NCI-H2227 (cell line): ENCODE results near the gene PDZD2.
A peak's percentile ranks its signal among the peaks of the same experiment; 100 is the strongest.

Experiments
- DNase-seq: peaks from one replicate; lab custom pipeline; 2025; ENCODE audit not compliant: unreplicated experiment; lab: John Stamatoyannopoulos, UW

PDZD2 gene

DNA sequence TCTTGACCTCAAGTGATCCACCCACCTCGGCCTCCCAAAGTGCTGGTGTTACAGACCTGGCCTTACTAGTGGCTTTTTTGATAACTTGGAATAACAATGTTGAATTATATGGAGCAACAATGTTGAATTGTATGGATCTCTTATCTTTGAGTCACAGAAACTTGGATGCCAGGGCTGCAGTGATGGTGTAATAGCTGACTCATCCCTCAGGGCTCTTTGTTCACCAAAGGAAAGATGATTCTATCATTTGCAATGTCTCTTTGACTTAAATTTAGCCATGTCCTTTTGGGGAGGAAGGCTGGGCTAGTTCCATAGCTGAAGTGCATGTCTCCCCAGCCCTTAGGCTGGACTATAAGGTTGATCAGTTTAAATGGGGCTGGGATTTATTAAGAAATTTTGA is 172.3 kb downstream of the PDZD2 start:
- DNase-seq = no peak

DNA sequence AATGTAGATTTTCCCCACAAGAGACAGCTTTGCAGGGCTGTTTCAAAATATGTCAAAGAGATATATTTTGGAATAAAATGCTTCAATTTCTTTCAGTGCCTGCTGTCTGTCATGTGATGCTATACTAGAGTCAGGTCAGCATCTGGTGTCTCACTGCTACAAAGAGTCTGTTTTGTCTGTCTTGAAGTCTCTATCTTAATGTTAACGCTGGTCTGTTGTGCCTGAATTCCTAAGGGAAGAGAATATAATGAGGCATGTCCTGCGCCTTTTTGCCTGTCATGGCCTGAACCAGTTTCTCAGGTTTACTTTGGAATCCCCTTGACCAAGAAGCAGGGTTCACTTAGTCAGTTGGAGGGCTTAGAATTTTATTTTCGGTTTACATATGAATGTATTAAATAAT is 176.4 kb downstream of the PDZD2 start:
- no peak for DNase-seq

DNA sequence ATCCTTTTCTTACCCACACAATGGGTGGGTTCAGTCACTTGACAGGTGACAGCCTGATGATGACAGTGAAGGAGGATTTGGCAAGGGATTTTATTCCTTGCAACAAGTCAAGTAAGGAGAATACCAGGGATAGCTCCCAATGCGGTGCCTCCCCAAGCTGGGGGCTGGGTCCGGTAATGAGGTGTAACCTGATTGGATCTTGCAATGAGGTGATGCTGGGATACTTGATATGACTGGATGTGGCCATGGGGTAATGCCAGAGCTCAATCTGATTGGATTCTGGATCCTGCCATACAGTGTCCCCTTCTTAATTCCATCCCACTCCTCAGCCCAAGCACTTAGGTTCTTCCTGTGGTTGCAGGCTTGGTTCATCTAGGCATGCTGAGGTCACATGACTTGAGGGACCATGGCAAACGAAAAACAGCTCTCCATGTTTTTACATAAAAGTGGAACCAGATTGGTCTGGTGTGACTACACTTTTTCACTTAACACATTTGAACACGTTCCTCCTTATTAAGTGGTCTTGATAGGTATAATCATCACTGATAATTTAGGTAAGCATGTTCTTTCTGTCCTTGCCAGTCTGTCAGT is 181.1 kb downstream of the PDZD2 start:
- peak; percentile 46 for DNase-seq

DNA sequence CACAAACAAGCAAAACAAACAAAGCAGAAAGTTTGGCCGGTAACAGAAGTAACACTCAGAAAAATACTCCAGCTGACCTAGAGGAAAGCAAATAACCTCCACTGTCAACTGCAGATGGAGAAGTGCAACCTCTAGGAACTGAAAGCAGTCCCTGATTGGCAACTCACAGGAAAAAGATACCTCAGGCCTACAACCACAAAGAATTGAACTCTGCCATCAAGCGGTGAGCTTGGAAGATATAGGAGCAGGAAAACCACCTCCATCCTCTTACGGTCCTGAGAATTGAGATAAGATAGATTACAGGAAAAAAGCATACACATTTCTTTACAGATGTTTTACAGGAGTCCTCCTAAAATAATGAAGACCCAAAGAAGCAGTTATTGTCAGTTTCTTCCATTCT is 184.5 kb downstream of the PDZD2 start:
- peak; percentile 23 for DNase-seq

DNA sequence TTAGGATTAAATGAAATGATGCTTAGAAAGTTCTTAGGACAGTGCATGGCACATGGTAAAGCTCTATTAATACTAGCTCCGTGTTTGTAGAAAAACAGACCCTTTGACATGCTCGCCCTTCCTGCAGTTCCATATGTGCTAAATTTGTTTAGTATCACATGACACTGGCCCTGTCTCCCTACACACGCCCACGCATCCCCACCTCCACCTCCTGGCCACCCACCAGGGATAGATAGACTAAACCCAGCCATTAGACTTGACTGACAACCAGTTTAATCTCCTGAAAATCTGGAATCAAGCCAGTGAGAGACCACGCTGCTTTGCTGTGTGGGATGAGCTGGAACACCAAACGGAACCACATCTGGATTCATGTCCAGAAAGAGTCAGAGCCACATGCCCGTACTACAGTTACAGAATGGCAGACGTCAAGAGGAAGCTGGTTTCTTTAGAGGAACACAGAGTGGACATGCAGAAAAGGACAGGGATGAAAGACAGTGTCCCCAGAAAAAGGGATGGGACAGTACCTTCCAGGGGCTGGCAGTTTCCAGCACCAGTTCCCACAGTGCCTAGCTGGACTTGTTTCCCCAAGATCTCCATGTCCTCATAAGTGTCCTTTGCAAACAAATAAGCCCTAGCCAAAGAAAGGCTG is 186.1 kb downstream of the PDZD2 start:
- DNase-seq = no peak

DNA sequence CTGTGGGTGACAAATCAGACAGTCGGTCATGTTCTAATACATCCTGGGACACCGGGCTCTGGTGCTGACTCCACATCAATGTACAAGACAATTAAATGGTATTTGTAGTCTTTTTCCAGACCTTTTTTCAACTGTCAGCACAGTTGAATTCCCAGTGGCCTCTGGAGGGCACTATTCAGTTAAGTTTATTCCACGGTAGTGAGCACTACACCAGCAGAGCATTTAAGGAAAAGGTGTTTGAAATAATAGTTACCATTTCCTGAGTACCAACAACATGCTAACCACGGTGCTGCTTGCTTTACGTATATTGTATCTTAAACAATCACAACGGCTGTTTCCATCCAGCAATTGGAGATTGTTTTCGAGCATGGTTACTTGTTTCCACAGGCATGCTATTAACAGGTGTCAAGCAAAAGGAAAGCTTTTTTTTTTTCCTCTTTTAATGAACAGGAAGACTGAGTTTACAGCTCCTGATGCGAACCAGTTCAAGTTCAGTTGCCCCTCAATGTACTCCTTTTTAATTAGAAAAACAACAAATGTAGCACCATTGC is 186.7 kb downstream of the PDZD2 start:
- peak; percentile 58 for DNase-seq

DNA sequence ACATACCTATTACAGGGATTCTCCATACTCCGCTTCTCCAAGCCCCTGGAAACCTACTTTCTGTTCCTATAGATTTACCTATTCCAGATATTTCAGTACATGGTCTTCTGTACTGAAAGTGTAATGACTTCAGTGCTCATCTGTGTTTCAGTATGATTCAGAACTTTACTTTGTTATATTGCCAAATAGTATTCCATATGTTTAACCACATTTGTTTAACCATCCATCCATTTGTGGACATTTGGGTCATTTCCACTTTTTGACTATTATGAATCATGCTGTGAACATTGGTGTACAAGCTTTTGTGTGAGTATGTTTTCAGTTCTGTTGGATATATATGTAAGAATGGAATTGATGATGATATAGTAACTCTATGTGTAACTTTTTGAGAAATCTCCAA is 188.9 kb downstream of the PDZD2 start:
- DNase-seq = no peak

DNA sequence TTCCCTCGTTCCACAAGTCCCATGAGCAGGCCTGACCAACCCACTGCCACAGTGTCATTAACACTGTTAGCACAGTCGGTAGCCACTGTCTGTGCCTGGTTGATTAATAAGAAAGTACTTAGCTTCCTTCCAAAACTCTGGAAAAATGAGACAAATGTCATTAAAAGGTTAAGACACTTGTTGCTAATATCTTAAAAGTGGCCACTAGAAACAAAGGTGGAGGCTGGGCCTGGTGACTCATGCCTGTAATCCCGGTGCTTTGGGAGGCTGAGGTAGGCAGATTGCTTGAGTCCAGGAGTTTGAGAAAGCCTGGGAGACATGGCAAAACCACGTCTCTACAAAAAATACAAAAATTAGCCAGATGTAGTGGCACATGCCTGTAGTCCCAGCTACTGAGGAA is 194.0 kb downstream of the PDZD2 start:
- no peak for DNase-seq

DNA sequence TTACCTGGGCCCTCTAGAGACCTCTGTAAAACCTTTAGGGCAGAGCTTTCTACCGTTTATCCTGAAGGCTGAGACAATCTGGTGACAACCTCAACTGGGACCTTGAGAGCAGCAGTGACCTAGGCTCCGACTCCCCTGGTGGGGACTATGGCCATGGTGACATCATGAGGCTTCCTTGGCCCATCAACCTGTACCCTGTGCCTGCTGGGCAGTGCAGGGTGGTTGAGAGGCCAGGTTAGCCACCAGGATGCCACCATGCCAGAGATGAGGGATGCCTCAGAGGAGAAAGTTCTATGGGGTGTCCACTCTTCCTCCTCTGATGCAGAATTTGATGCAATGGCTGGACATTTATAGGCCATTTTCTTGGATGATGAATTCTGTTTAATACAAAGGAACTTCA is 194.8 kb downstream of the PDZD2 start:
- no peak for DNase-seq

DNA sequence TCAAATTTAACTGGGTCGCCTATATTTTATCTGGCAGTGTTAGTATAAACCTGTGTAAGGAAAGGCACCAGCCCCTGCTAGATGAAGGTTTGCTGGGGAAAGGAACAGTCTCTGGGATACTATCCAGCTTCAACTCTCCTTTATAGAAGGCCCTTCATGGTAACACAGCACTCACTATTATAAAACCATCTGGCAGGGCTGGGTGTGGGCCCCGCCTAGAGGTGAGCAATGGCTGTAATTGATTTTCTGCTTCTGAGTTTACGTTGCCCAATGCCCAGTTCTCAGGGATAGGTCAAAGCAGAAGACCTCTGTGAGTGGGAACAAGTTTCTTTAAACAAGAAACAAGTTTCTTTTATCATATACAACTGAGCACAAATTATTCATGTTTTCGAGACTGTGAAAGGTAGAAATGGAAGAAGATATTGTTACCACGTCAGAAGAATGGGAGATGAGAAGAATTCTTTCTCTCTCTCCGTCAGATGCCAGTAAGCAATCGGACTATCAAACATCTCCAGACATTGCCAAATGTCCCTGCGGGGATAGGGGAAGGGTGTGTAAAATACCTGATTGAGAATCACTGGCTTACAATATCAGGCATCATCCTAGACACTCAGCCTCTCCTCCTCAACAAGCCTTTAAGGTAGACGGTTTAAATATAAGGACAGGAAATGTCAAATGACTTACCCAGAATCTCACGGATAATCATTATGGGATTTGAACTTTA is 205.9 kb downstream of the PDZD2 start:
- DNase-seq = no peak

DNA sequence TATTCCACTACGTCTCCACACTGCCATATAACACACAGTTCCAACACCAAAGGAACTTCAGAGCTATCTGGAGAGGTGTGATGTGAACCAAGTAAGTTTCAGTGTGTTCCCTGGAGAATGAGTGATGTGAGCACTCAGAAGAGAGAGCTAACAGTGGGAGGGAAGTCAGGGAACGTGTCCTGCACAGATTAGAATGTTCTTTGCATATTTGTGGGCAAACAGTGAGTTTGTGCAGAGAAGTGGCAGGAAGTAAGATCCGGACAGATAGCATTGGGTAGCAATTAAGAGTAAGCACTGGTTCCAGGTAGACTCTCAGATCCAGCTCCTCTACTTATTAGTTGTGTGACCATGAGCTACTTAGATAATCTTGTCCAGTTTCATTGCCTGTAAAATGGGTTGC is 206.4 kb downstream of the PDZD2 start:
- no peak for DNase-seq

DNA sequence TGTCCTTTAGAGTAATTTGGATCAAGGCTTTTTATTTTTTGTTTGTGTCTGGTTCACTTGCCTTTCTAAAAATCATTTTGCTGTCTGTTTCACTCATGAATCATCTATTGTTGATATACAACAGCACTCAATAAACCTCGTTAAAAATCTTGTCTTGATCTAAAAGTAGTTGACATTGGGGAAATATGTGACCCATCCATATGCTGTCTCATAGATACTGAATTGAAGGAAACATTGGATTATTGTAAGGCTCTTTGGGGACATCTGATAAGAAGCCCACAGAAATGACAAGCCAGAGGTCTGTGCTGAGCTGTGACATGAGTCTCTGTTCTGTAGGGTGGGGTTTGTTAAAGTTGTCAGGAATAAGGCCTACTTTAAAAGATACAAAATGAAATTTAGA is 208.0 kb downstream of the PDZD2 start:
- no peak for DNase-seq

DNA sequence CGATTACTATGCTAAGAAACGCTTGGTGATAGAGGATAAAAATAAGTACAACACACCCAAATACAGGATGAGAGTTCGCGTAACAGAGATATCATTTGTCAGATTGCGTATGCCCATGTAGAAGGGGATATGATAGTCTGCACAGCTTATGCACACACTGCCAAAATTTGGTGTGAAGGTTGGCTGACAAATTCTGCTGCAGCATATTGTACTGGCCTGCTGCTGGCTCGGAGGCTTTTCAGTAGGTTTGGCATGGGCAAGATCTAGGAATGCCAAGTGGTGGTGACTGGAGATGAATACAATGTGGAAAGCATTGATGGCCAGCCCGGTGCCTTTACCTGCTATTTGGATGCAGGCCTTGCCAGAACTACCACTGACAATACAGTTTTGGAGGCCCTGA is 208.4 kb downstream of the PDZD2 start:
- no peak for DNase-seq

DNA sequence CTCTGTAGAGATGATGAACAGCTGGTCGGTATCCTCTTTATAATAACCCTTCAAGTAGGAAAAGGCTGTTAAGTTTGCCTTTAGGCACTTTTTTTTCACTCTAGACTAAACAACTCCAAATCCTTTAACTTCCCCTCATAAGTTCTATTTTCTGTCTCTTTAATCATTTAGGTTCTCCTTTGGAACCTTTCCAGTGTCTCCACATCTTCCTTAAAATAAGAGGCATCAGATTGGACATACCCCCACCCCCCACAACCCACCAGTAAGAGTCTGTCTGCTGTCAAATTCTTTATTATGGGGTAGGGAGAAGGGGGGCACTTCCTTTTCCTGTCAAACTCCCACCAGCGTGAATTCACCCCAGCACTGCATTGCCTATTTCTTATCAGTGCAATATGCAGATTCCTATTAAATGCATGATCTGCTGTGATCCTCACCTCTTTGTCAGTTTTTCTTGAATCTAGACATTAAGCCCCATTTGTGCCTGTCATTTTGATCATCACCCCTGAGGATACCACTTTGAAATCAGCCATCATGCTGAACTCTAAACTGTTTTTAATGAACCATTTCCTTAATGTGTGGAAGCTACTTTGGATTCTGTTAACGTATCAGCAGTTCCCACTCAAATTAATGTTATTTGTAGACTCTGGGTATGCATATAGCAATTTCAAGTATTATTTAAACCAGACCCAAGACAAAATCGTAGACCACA is 212.2 kb downstream of the PDZD2 start:
- DNase-seq = no peak

DNA sequence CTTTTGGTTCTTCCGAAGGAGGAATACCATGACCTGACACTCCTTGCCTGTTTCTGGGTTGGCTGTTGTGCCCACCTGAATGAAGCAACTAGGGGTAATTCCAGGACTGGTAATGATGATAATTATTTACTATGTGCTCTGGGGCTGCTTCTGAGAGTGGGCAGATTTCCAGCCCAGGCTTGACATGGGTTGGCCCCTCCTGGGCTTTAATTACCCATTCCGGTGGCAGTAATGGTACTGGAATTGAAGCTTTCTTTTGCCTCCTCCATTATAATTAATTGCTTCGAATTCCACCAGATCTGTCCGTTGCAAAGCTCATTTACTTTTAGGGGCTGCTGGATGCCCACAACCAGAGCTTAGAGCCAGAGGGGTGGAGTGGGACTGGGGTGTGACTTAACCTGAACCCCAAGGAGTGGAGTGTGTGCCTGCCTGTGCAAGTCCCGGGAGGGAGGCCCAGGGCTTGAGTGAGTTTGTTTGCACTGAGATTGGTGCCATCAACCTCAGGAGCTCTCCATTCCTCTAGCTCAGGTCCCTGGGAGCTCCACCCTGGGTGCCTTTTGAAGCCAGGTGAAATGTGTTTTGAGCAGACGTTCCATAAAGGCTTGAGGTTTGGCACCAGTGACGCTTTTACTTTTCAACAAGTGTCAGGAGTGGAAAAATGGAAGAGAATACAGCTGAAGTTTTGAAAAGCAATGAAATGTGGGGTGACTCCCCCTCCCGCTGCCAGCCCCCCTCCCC is 214.6 kb downstream of the PDZD2 start:
- DNase-seq = no peak

DNA sequence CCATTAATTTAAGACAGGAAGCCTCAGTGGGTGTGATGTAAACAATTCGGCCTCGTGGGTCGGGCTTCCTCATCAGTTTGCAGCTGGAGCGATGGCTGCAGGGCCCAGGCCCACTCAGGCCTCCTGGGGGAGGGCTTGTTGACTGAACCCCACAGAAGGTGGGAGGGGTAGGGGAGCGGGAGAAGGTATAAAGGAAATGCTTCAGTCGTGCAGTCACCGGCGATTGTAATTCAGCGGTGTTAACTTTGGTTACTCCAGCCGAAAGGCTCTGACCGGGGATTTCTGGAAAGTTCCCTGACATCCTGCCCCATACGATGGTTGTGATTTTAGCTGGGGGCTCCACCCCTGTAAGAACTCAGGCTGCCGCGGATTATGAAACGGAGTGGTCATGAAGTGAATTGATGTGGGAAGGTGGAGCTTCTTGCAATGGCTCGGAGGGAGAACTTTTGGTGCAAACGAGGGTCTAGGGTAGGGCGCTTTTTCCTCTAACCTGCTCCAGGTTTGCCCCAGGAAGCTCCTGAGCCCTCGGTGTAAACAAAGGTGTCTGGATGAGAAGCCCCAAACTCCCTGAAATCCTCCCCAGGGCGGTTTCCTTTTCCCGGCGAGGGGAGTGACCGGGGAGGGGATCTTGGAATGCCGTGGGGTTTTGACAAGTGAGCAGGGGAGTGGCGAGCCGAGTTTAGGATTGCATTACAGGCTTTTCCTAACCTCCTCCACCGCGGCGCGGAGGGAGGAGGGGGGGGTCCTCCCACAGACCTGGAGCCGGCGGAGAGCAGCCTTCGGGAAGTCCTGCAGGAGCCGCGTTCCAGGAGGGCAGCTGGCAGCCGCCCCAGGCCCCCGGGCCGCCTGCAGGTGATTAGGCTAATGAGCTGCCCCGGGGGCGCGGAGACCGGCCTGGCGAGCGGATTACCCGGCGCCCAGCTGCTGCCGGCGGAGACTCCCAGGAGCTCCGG is 215.5 kb downstream of the PDZD2 start:
- DNase-seq = no peak

DNA sequence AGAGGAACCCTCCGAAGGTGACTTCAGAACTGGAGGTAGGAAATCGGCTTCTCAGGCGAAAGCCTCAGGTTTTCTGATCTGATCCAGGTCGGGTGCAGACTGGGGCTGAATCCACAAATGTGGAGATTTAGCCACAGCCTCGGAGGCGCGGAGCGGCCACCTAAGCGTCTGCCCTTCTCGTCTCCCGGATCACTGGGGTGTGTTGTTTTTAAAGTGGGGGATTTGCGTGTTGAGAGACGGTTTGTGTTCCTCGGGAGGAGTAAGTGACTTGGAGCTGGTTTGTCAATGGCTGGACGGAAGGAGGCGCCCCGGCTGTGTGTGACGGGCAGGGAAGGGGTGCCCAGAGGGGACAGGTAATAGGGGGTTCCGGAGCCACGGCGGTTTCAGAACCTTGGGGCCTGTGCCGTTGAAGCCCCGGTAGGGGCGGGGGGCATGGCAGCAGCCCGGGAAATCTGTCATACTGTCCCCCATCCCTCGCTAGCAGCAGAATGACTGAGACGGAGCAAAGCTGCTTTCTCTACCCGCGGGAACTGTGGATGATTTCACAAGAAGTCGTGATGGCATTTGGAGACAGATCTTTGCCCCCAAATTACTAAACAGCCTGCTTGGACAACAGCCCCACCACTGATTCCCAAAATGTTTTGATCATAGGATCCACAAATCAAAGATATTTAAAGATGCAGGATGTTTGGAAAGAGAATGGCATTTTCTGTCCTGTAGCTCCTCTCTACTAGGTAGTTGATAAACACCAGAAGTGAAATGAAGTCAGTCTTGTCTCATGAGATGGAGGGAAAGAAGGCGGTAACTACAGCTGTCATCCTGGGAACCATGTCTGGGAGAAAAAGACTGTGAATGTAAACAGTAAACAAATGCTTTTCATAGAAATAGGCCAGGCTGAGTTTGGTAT is 216.5 kb downstream of the PDZD2 start:
- DNase-seq = no peak

DNA sequence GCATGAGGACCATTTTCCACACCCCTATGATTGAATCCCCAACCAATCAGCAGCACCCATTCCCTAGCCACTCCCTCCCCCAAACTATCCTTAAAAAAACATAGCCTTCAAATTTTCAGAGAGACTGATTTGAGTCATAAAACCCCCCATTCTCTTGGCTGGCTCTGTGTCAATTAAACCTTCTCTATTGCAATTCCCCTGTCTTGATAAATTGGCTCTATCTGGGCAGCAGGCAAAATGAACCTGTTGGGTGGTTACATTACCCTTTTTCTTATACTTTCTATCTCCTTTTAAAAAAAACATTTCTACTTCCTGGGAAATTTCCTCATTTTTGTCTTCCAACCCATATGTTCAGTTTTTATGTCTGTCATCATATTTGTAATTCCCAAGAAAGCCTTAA is 220.2 kb downstream of the PDZD2 start:
- DNase-seq = no peak

DNA sequence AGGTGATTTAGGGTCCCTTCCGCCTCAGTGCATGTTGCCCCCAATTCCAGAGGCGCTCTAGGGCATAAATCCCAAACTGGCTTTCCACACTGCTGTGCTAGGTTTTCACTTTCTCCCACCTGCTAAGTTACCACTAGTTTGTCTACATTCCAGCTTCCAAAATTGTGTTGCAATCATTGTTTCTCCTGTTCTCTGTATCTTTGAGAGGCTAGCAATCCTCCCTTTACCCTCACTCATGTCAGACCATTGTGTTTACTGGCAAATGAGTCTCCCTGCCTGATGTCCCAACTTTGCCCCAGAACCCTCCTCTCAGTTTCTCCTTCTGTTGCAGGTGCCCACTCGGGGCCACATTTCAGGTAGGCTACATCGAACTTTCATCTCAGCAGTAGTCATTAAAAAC is 221.3 kb downstream of the PDZD2 start:
- DNase-seq = no peak
